Fibroblast of skin of left biceps (primary cell): Measurements from ENCODE around the gene CNTNAP2.
"Not testable (repeated sequence)": the region's sequence is repeated elsewhere in the genome, so short reads cannot be mapped to it uniquely, and the experiment has no call there.

ENCODE experiments used
- DNase-seq, 2 experiments: peaks; one replicate each; pipeline ENCODE4 v3.0.0-alpha.2; 2013; ENCODE audit warnings: low read depth in 2 of 2

The CNTNAP2 gene

GRCh38 chr7:147756300-147756699 is 1639.7 kb downstream of the CNTNAP2 start:
- no peak for DNase-seq

DNA sequence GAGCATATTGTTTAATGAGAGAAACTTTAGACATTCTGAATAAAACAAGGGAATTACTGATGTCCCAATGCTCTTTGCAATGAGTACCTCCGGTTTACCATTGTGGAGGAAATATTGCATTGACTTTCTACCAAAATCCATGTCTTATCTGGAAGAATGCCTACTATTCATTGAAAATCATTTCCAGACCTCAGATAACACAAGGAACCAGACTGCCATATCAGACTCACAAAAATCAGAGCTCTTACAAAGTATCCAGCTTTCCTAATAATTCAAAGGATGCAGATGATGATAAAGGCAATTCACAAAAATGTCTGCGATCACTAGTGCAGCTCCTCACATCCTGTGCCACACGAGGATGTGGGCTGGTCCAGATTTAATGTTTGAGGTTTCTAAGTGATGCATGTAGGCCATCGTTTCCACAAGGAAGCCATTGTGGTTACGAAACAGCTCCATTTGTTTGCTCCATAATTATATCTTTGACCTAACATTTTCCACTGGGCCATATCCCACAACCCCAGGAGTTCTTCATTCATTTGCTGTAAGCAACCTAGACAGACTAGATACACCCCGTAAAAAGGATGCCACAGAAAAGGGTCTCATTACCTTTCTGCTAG is 1642.8 kb downstream of the CNTNAP2 start:
- no peak for DNase-seq

DNA sequence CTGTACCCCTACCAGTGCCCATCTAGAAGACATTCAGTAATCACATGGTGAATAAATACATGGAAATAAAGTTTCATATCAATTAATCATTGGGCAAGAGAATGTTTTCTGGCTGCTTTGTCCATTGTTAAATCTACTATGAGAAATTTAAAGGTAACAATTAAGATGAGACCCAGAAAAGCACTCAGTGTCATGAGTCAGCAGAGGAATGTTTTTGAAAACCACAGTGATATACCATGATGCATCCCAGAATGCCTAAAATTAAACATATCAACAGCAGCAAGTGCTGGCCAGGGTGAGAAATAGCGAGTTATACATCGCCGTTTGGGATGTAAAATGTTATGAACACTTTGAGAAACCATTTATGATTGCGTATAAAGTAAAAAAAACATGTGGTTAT is 1648.7 kb downstream of the CNTNAP2 start:
- no peak for DNase-seq

GRCh38 chr7:147771344-147771743 is 1654.7 kb downstream of the CNTNAP2 start:
- DNase-seq = no peak

GRCh38 chr7:147774461-147774860 is 1657.9 kb downstream of the CNTNAP2 start:
- no peak for DNase-seq

DNA sequence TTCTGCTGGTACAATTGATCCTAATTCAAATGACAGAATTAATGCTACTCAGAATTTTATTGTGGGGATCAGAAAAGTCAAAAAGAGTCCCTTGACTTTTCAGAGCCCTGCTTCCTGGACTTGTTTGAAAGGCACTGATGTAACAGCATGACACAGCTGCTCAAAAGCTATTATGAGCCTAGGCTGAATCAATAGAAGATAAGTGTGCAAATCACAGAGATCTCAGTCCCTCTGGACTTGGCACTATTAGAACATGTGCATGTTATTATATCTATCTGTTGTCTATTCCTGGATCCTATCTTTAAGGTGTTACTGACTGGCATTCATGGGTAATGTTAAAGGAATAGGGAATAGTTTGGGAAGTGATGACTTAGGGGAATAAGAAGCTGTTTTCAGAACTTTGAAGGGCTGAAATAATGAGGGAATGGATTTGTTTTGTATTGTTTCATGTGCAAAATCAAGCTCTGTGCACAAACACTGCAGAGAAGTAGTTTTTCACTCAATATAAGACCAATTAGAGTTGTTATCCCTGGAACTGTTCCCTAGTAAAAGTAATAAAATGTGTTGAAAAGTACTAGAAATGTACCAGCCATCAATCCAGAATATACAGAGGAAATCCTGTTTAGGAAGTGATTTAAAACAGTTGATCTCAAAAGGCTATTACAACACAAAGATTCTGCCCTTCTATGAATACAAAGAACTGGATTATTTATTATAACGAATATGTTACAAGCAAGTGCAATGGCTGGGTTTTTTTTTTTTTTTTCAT is 1659.1 kb downstream of the CNTNAP2 start:
- DNase-seq = no peak

GRCh38 chr7:147777309-147777708 is 1660.7 kb downstream of the CNTNAP2 start:
- DNase-seq = no peak

GRCh38 chr7:147779949-147780348 is 1663.3 kb downstream of the CNTNAP2 start:
- DNase-seq = no peak

- DNase-seq = no peak
Observed at GRCh38 chr7:147796581-147796980, 1680.0 kb downstream of the CNTNAP2 start.

DNA sequence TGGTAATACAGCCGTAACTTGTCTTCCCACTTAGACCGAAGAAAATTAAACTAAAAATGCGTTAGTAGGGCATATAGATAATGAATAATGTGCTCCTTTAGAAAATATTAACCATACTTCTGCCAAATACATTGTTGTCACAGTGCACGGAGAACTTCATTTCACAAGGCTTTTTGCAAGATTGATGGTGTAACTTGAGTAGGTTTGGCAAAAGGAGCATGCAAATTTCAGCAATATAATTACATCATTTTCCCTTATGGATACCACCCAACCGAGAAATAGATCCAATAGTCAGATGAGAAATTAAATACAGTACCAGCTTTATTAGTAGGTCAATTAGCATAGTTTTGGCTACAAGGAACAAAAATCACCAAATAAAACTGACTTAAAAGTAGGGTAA is 1681.4 kb downstream of the CNTNAP2 start:
- no peak for DNase-seq

DNA sequence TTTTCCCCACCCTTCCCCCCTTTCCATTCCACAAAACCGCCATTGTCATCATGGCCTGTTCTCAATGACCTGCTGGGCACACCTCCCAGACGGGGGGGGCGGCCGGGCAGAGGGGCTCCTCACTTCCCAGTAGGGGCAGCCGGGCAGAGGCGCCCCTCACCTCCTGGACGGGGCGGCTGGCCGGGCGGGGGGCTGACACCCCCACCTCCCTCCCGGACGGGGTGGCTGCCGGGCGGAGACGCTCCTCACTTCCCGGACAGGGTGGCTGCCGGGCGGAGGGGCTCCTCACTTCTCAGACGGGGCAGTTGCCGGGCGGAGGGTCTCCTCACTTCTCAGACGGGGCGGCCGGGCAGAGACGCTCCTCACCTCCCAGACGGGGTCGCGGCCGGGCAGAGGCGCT is 1685.2 kb downstream of the CNTNAP2 start:
- not testable (repeated sequence) for DNase-seq

DNA sequence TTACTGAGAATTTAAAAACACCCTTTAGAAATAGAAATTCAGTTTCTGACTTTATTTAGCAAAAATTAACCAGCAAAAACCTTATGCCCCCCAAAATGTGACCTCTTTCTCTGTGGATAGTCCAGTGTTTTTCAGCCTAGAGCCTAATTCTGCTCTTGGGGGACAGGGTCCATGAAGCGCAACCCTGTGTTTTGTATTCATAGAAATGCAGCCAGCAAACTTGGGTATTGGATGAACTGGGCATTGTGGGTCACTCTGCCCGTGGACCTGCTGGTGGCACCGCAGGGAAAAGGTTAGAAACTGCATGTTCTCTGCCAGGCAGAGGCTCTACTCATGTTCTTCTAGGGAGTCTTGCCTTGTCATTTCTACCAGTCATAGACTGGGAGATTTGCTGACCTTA is 1686.5 kb downstream of the CNTNAP2 start:
- no peak for DNase-seq

DNA sequence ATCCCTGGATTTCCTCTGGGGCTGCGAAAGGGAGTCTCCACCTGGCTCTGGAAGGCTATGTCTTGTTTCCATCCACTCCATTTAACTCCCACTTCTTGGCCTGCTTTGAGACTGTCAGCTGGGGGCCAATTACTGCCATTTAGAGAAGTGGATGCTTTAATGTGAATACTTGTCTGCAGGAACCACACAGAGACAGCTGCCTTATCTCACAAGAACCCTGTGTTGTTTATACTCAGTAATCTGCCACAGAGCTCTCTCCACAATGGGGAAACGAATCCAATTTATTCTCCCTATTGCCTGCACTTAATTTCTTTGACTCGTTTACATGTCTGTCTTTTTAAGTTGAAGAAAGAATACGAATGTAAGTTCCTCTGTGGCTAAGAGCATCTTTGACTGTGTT is 1687.0 kb downstream of the CNTNAP2 start:
- no peak for DNase-seq

- DNase-seq = no peak
Observed at GRCh38 chr7:147804032-147804431, 1687.4 kb downstream of the CNTNAP2 start.

GRCh38 chr7:147805996-147806576 is 1689.5 kb downstream of the CNTNAP2 start:
- no peak for DNase-seq

- DNase-seq = no peak
Observed at GRCh38 chr7:147809786-147810185, 1693.2 kb downstream of the CNTNAP2 start.

DNA sequence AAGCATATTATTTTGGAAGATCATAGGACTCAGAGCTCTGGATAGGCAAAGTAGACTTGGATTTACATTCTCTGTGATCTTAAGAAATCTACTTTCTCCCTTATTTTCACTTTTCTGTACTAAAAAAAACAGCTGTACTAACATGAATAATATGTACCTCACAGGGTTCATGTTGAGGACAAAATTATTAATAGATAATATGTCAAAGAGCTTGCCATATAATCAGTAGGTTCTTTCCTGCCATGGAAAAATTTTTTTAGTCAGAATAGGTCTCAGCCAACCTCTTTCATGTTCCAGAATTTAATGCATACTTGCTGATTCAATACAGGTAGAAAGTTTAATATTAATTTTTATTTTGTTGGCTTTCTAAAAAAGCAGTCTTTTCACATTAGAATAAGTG is 1693.7 kb downstream of the CNTNAP2 start:
- DNase-seq = no peak

- DNase-seq = no peak
Observed at GRCh38 chr7:147811923-147812322, 1695.3 kb downstream of the CNTNAP2 start.

DNA sequence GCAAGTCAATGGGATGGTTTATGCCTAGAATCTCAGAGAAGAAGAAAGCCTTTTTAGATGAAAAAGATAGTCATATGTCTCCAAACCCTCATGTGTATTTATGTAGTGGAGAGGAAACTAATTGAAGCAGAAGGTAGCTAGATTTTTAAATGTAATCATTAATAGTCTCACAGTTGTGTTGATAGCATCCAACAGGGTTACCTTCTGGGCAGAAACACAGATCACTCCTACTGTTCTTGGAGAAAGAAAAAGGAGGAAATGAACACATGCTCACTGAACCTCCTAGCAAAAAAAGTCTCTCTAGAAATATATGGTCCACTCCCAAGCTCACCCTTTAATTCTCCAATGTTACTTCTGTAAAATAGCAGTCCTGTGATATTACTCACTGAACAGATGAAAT is 1696.7 kb downstream of the CNTNAP2 start:
- DNase-seq = no peak

- no peak for DNase-seq
Observed at GRCh38 chr7:147818317-147818716, 1701.7 kb downstream of the CNTNAP2 start.

GRCh38 chr7:147824671-147825070 is 1708.1 kb downstream of the CNTNAP2 start:
- DNase-seq = no peak

DNA sequence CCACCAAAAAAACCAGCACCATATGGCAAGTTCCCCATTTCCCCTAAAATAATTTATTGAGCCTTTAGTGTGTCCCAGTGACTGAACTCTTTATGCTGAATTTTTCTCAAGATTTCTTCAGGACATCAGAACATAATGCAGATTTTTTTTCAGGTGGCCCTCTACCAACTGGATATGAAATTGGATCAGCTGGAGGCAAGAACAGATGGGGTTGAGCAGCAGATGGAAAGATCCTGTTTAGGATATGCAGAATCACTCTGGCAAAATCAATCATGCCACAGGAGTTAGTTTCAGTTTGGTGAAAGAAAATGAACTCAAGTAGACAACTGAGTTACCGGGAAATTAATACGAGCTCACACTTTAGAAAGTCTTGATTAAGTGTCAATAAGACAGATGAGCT is 1712.4 kb downstream of the CNTNAP2 start:
- DNase-seq = no peak

GRCh38 chr7:147833557-147833956 is 1717.0 kb downstream of the CNTNAP2 start:
- no peak for DNase-seq
